Measurements from ENCODE around the gene NPPB. TPM values are rescaled to one million over a fixed set of nuclear protein-coding genes. Genes with fewer than 3 reads are reported as not detected.
"Not testable (repeated sequence)": the region's sequence is repeated elsewhere in the genome, so short reads cannot be mapped to it uniquely, and the experiment has no call there.

Gene NPPB
- not detected in 2 replicates for total RNA-seq

DNA sequence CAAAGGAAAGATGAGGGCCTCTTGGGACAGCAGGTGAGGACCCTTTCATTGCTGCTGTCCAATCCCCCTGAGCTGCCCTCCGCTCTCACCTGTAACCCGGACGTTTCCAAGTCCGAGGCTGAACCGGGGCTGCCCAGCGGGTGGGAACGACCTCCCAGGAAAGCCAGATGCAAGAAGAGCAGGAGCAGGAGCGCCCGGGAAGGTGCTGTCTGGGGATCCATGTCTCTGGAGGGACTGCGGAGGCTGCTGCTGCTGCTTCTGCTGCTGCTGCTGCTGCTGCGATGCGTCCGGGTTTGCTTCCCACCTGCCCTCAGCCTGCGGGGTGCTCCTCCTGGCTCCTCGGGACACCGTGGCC, at the start of gene NPPB:
NPPB (minus strand) TSS at position 333 of the 355 bp plus-strand sequence; CDS start at position 221, 112 bp downstream.
- no peak for DNase-seq (ENCODE audit: low read depth in 2 of 2)

DNA sequence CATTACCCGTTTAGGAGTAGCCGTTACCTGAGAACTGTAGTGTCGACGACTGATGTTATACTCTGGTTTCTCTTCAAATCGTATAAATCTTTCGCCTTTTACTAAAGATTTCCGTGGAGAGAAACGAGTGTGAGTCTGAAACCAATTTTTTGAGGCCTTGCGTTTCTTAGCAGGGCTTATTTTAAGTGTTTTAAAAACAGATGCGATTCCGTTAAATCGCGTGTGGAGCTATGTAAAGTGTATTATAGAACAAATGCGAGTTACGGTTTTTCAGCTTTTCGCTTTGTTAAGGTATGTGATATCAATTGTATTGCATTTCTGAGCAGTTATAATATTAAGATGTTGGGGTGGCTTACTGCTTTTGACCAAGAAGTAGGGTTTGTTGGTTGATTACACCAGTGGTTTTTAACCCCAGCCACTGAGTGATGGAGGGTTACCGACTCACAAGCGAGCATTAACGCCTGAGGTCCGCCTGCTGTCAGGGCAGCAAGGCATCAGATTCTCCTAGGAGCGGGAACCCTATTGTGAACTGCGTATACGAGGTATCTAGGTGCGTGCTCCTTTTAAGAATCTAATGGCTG, 49.4 kb upstream of the NPPB start:
- peak; percentile 94 to 96 for DNase-seq (ENCODE audit: low read depth in 2 of 2)

DNA sequence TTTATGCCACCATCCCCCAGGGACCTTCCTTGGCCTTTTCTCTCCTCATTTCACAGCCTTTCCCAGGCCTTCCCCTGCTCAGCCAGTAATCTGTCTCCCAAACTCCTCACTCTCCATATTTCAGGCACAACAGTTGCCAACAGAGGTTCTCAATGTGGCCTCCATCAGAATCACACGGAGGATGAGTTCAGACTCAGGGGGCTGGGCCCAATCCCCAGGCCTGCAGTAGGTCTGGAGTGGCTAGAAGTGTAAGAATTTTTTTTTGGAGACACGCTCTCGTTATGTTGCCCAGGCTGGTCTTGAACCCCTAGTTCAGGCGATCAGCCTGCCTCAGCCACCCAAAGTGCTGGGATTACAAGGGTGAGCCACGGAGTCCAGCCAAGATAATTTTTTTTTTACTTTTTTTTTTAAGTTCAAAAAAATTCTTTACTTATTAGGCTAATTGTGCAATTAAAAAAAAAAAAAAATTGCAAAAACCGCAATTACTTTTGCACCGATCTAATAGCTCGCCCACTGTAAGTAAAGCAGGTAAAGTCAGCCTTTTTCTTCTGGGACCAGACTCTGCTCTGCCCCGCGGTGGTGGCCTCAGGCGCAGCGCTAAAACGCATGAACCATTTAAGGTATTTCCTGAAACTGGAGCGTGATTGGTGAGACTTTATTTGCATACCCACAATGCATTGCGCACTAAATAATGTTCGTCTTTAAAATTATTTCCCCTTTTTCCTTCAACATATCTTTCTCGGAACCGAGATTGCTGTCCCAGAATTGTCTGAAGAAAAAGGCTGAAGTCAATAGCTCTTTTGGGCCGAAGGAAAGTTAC, 48.7 kb upstream of the NPPB start:
- DNase-seq (ENCODE audit: low read depth in 2 of 2): peak; percentile 93 to 95

GRCh38 chr1:11906870-11907269, 48.1 kb upstream of the NPPB start:
- no peak for DNase-seq (ENCODE audit: low read depth in 2 of 2)

DNA sequence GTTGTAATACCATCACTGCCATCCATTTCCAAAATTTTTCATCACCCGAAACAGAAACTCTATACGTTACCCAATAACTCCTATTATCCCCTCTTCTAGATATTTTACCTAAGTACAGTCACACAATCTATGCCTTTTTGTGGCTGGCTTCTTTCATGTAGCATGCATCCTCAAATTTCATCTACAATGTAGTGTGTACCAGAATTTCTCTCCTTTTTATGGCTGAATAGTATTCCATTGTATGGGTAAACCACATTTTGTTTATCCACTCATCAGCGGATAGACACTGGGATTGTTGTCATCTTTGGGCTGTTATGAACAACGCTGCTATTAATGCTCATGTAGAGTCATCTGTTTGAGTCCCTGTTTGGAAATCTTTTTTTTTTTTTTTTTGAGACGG, 46.2 kb upstream of the NPPB start:
- no peak for DNase-seq (ENCODE audit: low read depth in 2 of 2)

DNA sequence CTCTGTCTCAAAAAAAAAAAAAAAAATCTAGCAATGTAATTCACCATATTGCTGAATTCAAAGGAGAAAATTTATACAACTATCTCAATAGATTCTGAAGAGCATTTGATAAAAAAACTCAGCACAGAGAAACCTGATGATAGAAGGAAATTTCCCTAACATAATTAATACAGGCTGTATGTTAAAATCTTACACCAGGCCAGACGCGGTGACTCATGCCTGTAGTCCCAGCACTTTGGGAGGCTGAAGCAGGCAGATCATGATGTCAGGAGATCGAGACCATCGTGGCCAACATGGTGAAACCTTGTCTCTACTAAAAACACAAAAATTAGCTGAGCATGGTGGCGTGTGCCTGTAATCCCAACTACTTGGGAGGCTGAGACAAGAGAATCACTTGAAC, 45.4 kb upstream of the NPPB start:
- not testable (repeated sequence) for DNase-seq (ENCODE audit: low read depth in 2 of 2)

- no peak for DNase-seq (ENCODE audit: low read depth in 2 of 2)
Measured at GRCh38 chr1:11903210-11903609, 44.5 kb upstream of the NPPB start.

DNA sequence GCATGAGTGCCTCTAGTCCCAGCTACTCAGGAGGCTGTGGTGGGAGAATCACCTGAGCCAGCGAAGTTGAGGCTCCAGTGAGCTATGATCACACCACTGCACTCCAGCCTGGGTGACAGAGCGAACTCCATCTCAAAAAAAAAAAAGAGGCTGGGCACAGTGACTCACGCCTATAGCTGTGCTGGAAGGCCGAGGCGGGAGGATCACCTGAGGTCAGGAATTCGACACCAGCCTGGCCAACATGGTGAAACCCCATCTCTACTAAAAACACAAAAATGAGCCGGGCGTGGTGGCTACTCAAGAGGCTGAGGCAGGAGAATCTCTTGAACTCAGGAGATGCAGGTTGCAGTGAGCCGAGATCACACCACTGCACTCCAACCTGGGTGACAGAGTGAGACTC, 42.7 kb upstream of the NPPB start:
- DNase-seq (ENCODE audit: low read depth in 2 of 2): not testable (repeated sequence)

DNA sequence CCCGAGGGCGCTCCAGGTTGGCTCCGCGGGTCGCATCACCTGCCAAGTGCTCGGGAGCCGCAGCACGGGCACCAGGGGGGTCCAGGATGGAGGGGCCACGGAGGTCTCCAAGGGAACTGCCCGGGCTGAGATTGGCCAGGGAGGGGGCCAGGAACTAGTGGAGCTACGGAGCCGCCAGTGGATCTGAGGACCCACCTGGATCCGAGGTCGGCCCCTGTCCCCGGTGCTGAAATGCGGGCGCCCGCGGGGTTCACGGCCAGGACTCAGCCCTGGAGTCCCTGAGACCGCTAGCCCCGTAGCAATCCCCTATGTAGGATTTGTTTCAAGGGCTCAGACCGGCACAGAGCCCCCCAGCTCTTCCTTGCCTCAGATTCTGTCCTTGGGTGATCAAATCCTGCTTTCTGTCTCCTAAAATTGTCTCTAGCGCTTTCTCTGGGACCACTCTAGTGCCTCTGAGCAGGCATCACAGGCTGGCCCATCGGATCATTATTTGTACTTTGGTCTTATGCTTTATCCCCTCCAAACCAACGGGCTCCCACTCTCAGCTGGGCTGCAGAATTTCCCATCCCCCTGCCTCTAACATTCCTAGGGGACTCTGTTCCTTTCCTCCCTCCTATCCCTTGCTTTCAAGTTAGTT, 40.2 kb upstream of the NPPB start:
- DNase-seq (ENCODE audit: low read depth in 2 of 2): peak in 1 of 2 donors; percentile 12

DNA sequence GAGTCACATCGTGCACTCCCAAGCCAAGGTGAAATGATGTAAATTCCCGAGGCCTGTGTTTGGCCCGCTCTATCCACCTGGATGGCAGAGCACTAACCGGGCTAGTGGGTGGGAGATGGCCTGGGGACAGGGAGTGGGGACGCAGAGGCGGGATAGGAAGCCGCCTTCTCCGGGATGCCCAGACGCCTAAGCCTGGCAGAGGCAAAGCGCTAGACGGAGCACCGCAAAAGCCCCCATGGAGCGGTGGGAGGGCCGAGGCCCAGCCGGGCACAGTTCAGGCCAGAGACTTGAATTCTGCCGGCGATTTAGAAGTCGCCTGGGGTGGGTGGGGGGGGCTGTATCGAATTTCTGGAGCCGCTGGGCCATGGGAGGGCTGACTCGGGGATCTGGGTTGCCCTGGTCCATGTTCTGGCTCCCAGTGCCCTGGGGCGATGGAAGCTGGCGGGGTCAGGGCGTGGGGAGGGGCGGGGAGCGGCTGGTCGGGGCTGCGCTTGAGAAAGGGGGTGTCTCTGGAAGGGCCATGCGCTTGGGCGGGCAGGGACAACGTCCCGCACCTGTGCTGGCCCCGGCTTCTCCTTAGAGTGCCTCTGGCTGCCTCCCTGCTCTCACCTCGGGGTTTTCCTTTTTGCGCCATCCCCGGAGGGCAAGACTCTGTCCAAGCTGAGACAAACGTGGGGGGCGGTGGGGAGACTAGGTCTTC, 39.5 kb upstream of the NPPB start:
- DNase-seq (ENCODE audit: low read depth in 2 of 2): no peak

- DNase-seq (ENCODE audit: low read depth in 2 of 2): not testable (repeated sequence)
Measured at GRCh38 chr1:11894501-11894900, 35.8 kb upstream of the NPPB start.

- DNase-seq (ENCODE audit: low read depth in 2 of 2): peak in 1 of 2 donors; percentile 56
Measured at GRCh38 chr1:11893907-11894251, 35.1 kb upstream of the NPPB start.

DNA sequence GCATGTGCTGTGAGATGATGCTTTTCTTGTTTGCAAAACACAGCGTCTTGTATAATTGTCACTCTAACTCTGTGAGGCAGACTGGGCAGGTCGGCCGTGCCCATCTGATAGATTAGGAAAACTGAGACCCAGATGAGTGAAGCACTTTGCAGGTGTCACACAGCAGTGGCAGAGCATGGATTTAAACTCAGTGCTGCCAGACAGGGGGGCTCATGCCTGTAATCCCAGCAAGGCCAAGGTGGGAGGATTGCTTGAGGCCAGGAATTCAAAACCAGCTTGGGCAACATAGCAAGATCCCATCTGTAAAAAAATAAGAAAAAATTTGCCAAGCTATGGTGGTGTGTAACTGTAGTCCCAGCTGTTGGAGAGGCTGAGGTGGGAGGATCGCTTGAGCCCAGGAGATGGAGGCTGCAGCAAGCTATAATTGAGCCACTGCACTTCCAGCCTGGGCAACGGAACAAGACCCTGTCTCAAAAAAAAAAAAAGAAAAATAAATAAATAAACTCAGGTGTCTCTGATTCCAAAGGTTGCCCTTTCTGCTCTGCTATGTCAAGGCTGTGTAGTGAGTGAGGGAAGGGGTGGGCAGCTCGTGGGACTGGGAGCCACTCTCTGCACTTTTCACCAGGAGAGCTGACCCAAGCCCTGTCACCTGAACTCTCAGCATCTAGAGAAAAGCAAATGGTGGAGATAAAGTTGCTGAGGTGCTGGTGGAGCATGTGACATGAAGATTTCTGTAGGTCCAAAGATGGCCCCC, 32.9 kb upstream of the NPPB start:
- no peak for DNase-seq (ENCODE audit: low read depth in 2 of 2)

- DNase-seq (ENCODE audit: low read depth in 2 of 2): no peak
Measured at GRCh38 chr1:11888877-11889208, 30.1 kb upstream of the NPPB start.

GRCh38 chr1:11888206-11888876, 29.6 kb upstream of the NPPB start:
- no peak for DNase-seq (ENCODE audit: low read depth in 2 of 2)

GRCh38 chr1:11887666-11888007, 28.9 kb upstream of the NPPB start:
- DNase-seq (ENCODE audit: low read depth in 2 of 2): no peak

DNA sequence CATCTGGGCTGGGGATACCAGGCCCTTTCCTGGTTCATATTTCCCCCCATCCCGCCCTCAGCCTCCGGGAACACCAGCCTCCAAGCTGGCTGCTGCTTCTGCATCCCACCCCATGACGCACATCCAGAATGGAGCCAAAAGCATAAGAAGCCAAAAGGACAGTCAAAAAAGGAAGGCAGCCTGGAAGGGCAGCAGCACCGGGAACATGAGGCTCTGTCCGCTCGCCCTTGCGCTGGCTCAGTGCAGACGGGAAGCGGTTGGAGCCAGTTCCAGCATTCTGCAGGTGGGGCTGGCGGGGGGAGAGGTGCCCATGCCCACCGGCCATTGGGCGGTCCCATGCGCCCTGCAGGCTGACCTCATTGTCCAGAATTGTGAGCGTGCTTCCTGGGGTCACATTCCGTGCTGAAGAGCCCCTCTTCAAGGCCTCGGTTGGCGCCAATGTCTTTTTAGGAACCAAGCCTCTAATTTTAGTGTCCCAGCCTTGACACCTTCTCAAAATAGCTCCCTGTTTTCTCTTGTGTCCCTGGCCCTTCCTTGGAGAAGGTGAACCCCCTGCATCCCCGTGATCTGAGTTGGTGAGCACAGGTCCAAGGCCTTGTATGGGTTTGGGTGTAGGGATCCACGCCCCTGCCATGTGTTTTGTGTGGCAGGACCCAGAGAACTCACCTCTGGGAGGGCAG, 28.4 kb upstream of the NPPB start:
- peak; percentile 9 to 68 for DNase-seq (ENCODE audit: low read depth in 2 of 2)

DNA sequence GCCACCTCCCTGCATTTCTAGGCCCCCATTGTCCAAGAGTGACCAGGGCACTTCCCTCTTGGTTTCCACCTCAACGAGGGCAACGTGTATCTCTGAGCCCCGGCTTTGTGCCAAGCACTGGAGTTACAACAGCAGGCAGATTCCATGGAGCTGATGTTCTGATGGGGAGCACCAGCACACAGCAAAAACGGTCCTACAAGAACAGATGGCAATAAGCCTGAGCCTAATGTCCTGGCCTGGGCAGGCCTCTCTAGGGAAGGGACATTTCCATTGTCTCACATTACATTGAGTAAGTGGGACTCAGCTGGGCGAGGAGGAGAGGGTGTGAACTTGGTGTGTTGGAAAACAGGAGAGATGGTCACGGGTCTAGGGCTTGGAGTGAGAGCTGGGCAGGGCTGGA, 27.2 kb upstream of the NPPB start:
- no peak for DNase-seq (ENCODE audit: low read depth in 2 of 2)

DNA sequence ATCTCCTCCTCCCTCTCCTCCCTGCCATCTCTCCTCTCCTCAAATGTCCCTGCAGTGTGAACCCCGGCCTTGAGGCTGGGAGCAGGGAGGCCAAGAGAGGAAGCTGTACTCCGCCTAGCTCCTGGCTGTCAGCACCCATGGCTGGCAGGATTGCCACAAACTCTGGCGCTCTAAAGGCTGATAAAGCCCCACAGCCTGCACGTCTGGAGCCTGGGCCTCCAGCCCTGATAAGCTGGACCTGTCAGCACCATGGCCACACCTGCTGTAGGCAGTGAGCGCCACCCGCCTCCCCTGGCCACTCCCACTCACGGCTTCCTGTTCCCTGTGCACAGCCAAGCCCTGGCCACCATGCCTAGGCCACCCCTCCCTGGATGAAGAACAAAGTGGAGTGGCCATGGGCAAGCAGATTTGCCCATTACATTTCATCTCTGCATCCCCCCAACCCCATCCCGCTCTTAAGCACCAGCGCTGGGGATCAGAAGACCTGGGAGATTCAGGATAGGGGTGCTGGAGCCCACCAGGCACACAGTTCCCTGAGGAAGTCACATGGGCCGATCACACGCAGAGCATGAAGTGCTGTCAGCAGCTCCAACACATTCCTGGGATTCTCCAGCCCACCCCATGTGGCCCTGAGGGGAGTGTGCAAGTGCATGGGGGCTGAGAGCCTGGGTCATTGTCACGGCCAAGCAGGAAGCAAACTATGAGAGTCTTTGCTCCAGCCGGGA, 24.2 kb upstream of the NPPB start:
- DNase-seq (ENCODE audit: low read depth in 2 of 2): peak; percentile 16 to 68
